Activated CD4-positive, alpha-beta T cell treated with anti-CD3 and anti-CD28 coated beads, Interleukin-2, amount 10 ng/mL, durations not matched to agents 7 days and 5 days (primary cell): ENCODE results near the gene TMEM232. TPM values are rescaled to one million over a fixed set of nuclear protein-coding genes. Genes with fewer than 3 reads are reported as not detected.

Experiments
- CTCF ChIA-PET: fragments of 350-600 bp; sonication (Branson Sonifier 250); formaldehyde crosslinking; loops from one replicate; lab custom pipeline; 2021; ENCODE audit warnings: antibody characterized with exemption; lab: Charles Lee
- POLR2A ChIA-PET: fragments of 350-600 bp; sonication (Branson Sonifier 250); formaldehyde crosslinking; loops from one replicate; lab custom pipeline; 2021; ENCODE audit warnings: antibody characterized with exemption; lab: Charles Lee
- DNase-seq: peaks from one replicate; pipeline ENCODE4 v3.0.0-alpha.2; 2020
- H3K27ac Mint-ChIP-seq: one replicate; pipeline ENCODE4 v1.8.0; 2021; ENCODE audit warnings: mild to moderate bottlenecking, moderate library complexity, mixed read lengths
- H3K27me3 Mint-ChIP-seq: one replicate; pipeline ENCODE4 v1.8.0; 2021; ENCODE audit warnings: mixed read lengths
- H3K36me3 Mint-ChIP-seq: one replicate; pipeline ENCODE4 v1.8.0; 2021; ENCODE audit warnings: low read depth, mixed read lengths
- H3K4me1 Mint-ChIP-seq: one replicate; pipeline ENCODE4 v1.8.0; 2021; ENCODE audit warnings: mixed read lengths
- H3K4me3 Mint-ChIP-seq: one replicate; pipeline ENCODE4 v1.8.0; 2021; ENCODE audit warnings: mild to moderate bottlenecking, moderate library complexity, mixed read lengths
- H3K9me3 Mint-ChIP-seq: one replicate; pipeline ENCODE4 v1.8.0; 2021; ENCODE audit warnings: mixed read lengths
- total RNA-seq, 2 experiments: library from RNA; stranded (reverse); gene quantifications; one replicate each; pipeline ENCODE4 v1.2.3, GENCODE V29; 2021

The TMEM232 gene
- total RNA-seq, 2 experiments from 2014 or later = 0.60 to 0.64 TPM

- Mint-ChIP-seq H3K4me3 (no peak overlapping the region), H3K36me3 (no peaks in the 10 kb centered on the region), H3K27me3 (no peaks in the 10 kb centered on the region), H3K9me3 (no peaks in the 10 kb centered on the region), H3K27ac (no peak overlapping the region), H3K4me1 (no peaks in the 10 kb centered on the region)
- ChIA-PET CTCF (no interaction called here), POLR2A (no interaction called here)
- DNase-seq = no peak
Observed at GRCh38 chr5:110458313-110458712, 268.2 kb downstream of the TMEM232 start.

- Mint-ChIP-seq H3K27ac (no peak overlapping the region), H3K9me3 (no peaks in the 10 kb centered on the region), H3K4me1 (no peaks in the 10 kb centered on the region), H3K4me3 (no peak overlapping the region), H3K27me3 (no peaks in the 10 kb centered on the region), H3K36me3 (no peaks in the 10 kb centered on the region)
- ChIA-PET POLR2A (no interaction called here), CTCF (no interaction called here)
- no peak for DNase-seq
Observed at GRCh38 chr5:110442856-110443255, 283.6 kb downstream of the TMEM232 start.

- no peak for DNase-seq
- Mint-ChIP-seq H3K27me3 (no peaks in the 10 kb centered on the region), H3K4me3 (no peak overlapping the region), H3K9me3 (no peaks in the 10 kb centered on the region), H3K4me1 (no peaks in the 10 kb centered on the region), H3K27ac (no peak overlapping the region), H3K36me3 (no peaks in the 10 kb centered on the region)
- ChIA-PET POLR2A (no interaction called here), CTCF (interaction anchor here (0.7 kb wide), 1 partner anchor 31 kb away, joined by 3 read pairs; no protein-coding TSS in a partner anchor)
Observed at GRCh38 chr5:110441035-110441434, 285.4 kb downstream of the TMEM232 start.

- no peak overlapping the region for H3K4me3 Mint-ChIP-seq
- POLR2A ChIA-PET = no interaction called here
- no peak for DNase-seq
- CTCF ChIA-PET = no interaction called here
- no peaks in the 10 kb centered on the region for H3K4me1 Mint-ChIP-seq
- no peak overlapping the region for H3K27ac Mint-ChIP-seq
- no peaks in the 10 kb centered on the region for H3K36me3 Mint-ChIP-seq
- H3K27me3 Mint-ChIP-seq = no peaks in the 10 kb centered on the region
- H3K9me3 Mint-ChIP-seq = no peaks in the 10 kb centered on the region
Observed at GRCh38 chr5:110440058-110440457, 286.4 kb downstream of the TMEM232 start.

GRCh38 chr5:110439296-110439695, 287.2 kb downstream of the TMEM232 start:
- ChIA-PET POLR2A (no interaction called here), CTCF (no interaction called here)
- H3K4me1 Mint-ChIP-seq = no peaks in the 10 kb centered on the region
- H3K27me3 Mint-ChIP-seq = peaks cover 4% of the 10 kb centered on the region
- no peak overlapping the region for H3K4me3 Mint-ChIP-seq
- DNase-seq = no peak
- no peak overlapping the region for H3K27ac Mint-ChIP-seq
- H3K9me3 Mint-ChIP-seq = no peaks in the 10 kb centered on the region
- H3K36me3 Mint-ChIP-seq = no peaks in the 10 kb centered on the region

GRCh38 chr5:110435207-110435606, 291.3 kb downstream of the TMEM232 start:
- Mint-ChIP-seq H3K4me3 (no peak overlapping the region), H3K9me3 (no peaks in the 10 kb centered on the region), H3K27me3 (peaks cover 4% of the 10 kb centered on the region), H3K36me3 (no peaks in the 10 kb centered on the region), H3K27ac (no peak overlapping the region), H3K4me1 (no peaks in the 10 kb centered on the region)
- POLR2A ChIA-PET = no interaction called here
- DNase-seq = no peak
- CTCF ChIA-PET = no interaction called here

- ChIA-PET CTCF (no interaction called here), POLR2A (no interaction called here)
- H3K27me3 Mint-ChIP-seq = peaks cover 4% of the 10 kb centered on the region
- no peak overlapping the region for H3K4me3 Mint-ChIP-seq
- H3K36me3 Mint-ChIP-seq = no peaks in the 10 kb centered on the region
- H3K9me3 Mint-ChIP-seq = no peaks in the 10 kb centered on the region
- H3K4me1 Mint-ChIP-seq = no peaks in the 10 kb centered on the region
- no peak for DNase-seq
- H3K27ac Mint-ChIP-seq = no peak overlapping the region
Observed at GRCh38 chr5:110431603-110432002, 294.9 kb downstream of the TMEM232 start.

- Mint-ChIP-seq H3K27ac (no peak overlapping the region), H3K4me3 (no peak overlapping the region), H3K9me3 (no peaks in the 10 kb centered on the region), H3K36me3 (no peaks in the 10 kb centered on the region), H3K27me3 (no peaks in the 10 kb centered on the region), H3K4me1 (peaks cover 3% of the 10 kb centered on the region)
- peak; percentile 7 for DNase-seq
- ChIA-PET CTCF (no interaction called here), POLR2A (no interaction called here)
Observed at GRCh38 chr5:110414360-110414759, 312.1 kb downstream of the TMEM232 start.

GRCh38 chr5:110413856-110414255, 312.6 kb downstream of the TMEM232 start:
- H3K9me3 Mint-ChIP-seq = no peaks in the 10 kb centered on the region
- no peak overlapping the region for H3K27ac Mint-ChIP-seq
- H3K4me3 Mint-ChIP-seq = no peak overlapping the region
- POLR2A ChIA-PET = no interaction called here
- no peaks in the 10 kb centered on the region for H3K36me3 Mint-ChIP-seq
- H3K4me1 Mint-ChIP-seq = peaks cover under 1% of the 10 kb centered on the region
- H3K27me3 Mint-ChIP-seq = no peaks in the 10 kb centered on the region
- CTCF ChIA-PET = no interaction called here
- DNase-seq = no peak

GRCh38 chr5:110409571-110409970, 316.9 kb downstream of the TMEM232 start:
- no peaks in the 10 kb centered on the region for H3K4me1 Mint-ChIP-seq
- no peak for DNase-seq
- no peaks in the 10 kb centered on the region for H3K27me3 Mint-ChIP-seq
- POLR2A ChIA-PET = no interaction called here
- H3K36me3 Mint-ChIP-seq = no peaks in the 10 kb centered on the region
- no peaks in the 10 kb centered on the region for H3K9me3 Mint-ChIP-seq
- CTCF ChIA-PET = interaction anchor here (1.3 kb wide), 1 partner anchor 11 kb away, joined by 3 read pairs; no protein-coding TSS in a partner anchor
- H3K4me3 Mint-ChIP-seq = no peak overlapping the region
- no peak overlapping the region for H3K27ac Mint-ChIP-seq

GRCh38 chr5:110402562-110402961, 323.9 kb downstream of the TMEM232 start:
- Mint-ChIP-seq H3K4me3 (no peak overlapping the region), H3K4me1 (no peaks in the 10 kb centered on the region), H3K36me3 (no peaks in the 10 kb centered on the region), H3K27me3 (no peaks in the 10 kb centered on the region), H3K27ac (no peak overlapping the region), H3K9me3 (no peaks in the 10 kb centered on the region)
- DNase-seq = no peak
- ChIA-PET POLR2A (no interaction called here), CTCF (no interaction called here)

GRCh38 chr5:110401881-110402280, 324.6 kb downstream of the TMEM232 start:
- Mint-ChIP-seq H3K27ac (no peak overlapping the region), H3K27me3 (no peaks in the 10 kb centered on the region), H3K4me3 (no peak overlapping the region), H3K4me1 (no peaks in the 10 kb centered on the region), H3K9me3 (no peaks in the 10 kb centered on the region), H3K36me3 (no peaks in the 10 kb centered on the region)
- CTCF ChIA-PET = no interaction called here
- POLR2A ChIA-PET = no interaction called here
- DNase-seq = no peak

GRCh38 chr5:110398951-110399350, 327.5 kb downstream of the TMEM232 start:
- Mint-ChIP-seq H3K27me3 (no peaks in the 10 kb centered on the region), H3K27ac (no peak overlapping the region), H3K4me1 (no peaks in the 10 kb centered on the region), H3K9me3 (no peaks in the 10 kb centered on the region), H3K4me3 (no peak overlapping the region), H3K36me3 (no peaks in the 10 kb centered on the region)
- ChIA-PET POLR2A (no interaction called here), CTCF (interaction anchor here (1.1 kb wide), 1 partner anchor 10 kb away, joined by 3 read pairs; no protein-coding TSS in a partner anchor)
- no peak for DNase-seq

- no peaks in the 10 kb centered on the region for H3K9me3 Mint-ChIP-seq
- no peak for DNase-seq
- POLR2A ChIA-PET = no interaction called here
- H3K4me1 Mint-ChIP-seq = no peaks in the 10 kb centered on the region
- H3K27ac Mint-ChIP-seq = no peak overlapping the region
- H3K27me3 Mint-ChIP-seq = no peaks in the 10 kb centered on the region
- H3K36me3 Mint-ChIP-seq = no peaks in the 10 kb centered on the region
- CTCF ChIA-PET = no interaction called here
- no peak overlapping the region for H3K4me3 Mint-ChIP-seq
Observed at GRCh38 chr5:110397281-110397680, 329.2 kb downstream of the TMEM232 start.
